HG03342 (cell line): ENCODE results near the gene FADS2.

Experiments
- ATAC-seq: cut with Tn5 transposase; IDR thresholded peaks from one replicate; pipeline ENCODE4 v1.9.1; 2021; ENCODE audit warnings: mild to moderate bottlenecking, moderate library complexity; ENCODE audit not compliant: unreplicated experiment

FADS2 gene

GRCh38 chr11:61817471-61818202 is 10.5 kb upstream of the FADS2 start:
- ATAC-seq = no peak

GRCh38 chr11:61820174-61820573 is 7.9 kb upstream of the FADS2 start:
- no peak for ATAC-seq

- ATAC-seq = no peak
Measured at GRCh38 chr11:61826930-61827570, 1.1 kb upstream of the FADS2 start.

DNA sequence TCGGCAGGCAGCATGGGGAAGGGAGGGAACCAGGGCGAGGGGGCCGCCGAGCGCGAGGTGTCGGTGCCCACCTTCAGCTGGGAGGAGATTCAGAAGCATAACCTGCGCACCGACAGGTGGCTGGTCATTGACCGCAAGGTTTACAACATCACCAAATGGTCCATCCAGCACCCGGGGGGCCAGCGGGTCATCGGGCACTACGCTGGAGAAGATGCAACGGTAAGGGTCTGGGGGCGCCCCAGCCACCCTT is 204 bp downstream of the FADS2 start:
- no peak for ATAC-seq

DNA sequence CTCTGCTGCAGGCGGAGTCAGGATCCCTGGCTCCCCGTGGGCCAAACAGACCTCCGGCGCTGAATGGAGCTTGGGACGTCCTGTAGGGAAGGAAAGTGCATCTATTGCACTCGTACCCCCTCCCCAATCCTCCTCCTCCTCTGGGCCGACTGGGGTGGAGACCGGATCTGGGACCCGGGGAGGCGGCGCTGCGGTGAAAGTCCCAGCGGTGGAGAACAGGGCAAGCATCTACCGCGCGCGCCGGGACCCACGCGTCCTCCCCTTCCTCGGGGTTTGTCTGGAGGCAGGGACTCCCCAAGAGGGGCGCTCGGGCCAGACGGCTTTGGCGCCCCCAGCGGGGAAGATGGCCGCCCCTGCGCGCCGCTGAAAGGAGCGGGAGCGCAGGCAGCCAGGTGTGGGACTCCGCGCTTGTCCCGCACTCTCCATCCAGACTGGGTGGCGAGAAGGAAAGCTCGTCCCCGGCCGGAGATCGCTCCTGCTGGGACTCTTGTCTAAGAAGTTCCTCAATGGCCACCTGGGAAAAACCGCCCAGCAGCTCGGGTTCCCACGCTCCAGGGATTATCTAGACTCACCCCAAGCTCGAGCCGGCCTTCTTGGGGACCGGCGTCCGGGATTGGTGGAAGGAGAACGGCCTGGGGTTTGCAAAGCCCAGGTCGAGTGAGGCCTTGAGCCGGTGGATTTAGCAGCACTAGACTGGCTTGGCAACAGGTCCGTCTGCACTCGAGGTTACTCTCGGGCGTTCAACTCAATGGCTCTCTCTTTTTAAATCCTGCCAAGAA is 718 bp downstream of the FADS2 start:
- peak; percentile 23 for ATAC-seq

- ATAC-seq = no peak
Measured at GRCh38 chr11:61829806-61830205, 1.7 kb downstream of the FADS2 start.

DNA sequence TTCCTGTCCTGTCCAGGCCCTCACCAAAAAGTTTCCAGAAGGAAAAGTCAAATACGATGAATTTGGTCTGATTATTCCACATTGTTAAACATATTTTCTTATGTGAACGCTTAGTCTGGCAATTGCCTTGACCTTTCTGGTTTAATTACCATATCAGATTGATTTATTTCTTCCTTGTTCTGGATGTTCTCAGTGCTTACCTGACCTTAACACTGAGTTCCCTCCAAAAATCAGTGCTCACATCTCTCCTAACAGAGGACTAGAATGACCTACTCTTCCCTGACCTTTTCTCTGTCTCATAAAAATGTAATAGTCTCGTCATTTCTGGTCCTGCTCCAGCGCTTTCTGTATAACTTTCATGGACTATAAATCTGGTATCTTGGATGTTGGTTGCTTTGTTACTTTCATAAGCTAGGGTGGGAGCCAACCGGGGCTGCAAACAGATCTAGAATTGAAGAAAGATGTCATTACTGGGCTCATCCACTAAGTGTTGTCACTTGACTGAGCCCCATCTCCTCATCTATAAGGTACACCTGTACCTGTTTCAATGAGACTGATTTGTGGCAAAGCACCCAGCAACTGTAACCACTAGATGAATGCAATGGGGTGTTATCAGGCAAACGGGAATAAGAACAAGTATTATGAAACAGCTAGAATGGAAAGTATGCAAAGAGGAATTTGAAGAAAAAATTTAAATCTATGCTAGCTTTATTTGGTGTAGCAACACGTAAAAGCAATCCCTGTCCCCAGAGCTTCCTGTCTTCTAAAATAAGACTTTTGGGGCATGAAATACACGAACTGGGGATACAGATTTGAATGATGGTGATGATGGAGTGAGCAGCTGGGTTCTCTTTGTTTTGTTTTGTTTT is 2.4 kb downstream of the FADS2 start:
- no peak for ATAC-seq

DNA sequence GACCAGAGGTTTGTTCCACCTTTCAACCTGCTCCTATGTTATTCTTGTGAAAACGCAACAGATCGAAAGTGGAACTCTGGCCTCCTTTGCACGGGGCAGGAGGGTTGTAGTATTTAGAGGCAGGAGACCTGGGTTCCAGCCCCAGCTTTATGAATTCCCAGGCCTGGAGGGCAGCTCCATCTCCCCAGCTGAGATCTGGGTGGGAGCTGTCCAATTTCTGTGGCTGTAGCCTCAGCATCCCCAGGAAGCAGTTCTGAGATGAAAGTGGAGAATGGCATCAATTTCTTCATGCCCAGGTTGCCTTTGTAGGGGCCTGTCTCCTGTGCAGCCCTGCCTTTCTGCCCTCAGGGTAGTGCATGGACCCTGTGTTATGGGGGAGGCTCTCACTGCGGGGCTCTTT is 4.1 kb downstream of the FADS2 start:
- ATAC-seq = no peak

- no peak for ATAC-seq
Measured at GRCh38 chr11:61832754-61833153, 4.7 kb downstream of the FADS2 start.

- ATAC-seq = no peak
Measured at GRCh38 chr11:61833471-61833870, 5.4 kb downstream of the FADS2 start.

GRCh38 chr11:61833926-61834277 is 5.8 kb downstream of the FADS2 start:
- no peak for ATAC-seq

DNA sequence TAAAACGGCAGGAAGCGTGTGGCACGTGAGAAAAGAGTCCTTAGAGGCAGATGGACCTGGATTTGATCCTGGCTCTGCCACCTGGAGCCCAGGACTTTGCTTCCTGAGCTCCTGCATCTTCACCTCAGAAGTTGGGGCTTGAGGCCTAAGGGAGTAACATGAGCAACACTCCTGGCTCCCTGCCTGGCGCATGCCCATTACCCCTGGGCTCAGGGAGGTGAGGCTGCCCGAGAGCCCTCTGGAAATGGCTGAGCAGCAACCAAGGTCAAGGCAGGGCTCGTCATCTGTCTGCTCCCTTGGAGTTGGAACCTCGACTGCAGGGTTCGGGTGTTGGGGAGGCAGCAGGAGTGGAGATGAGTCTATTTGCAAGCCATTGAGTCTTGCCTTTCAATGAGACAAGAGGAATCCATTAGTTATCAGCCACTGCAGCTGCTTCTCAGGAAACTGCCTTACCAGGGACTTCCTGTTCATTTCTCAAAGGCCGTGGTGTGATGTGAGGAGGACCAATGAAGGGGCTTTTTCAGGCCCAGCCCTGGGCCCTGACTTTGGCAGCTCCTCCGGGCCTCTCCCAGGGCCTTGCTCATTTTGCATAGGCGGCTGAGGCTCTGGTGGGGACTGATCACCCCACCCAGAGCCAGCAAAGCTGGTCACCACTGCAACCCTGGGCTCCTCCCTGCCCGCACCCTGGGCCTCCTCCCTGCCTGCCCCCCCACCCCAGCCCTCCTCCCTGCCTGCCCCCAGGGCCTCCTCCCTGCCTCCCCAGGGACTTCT is 6.4 kb downstream of the FADS2 start:
- peak; percentile 90 for ATAC-seq

GRCh38 chr11:61836193-61836592 is 8.1 kb downstream of the FADS2 start:
- no peak for ATAC-seq

- ATAC-seq = no peak
Measured at GRCh38 chr11:61837411-61838005, 9.4 kb downstream of the FADS2 start.

DNA sequence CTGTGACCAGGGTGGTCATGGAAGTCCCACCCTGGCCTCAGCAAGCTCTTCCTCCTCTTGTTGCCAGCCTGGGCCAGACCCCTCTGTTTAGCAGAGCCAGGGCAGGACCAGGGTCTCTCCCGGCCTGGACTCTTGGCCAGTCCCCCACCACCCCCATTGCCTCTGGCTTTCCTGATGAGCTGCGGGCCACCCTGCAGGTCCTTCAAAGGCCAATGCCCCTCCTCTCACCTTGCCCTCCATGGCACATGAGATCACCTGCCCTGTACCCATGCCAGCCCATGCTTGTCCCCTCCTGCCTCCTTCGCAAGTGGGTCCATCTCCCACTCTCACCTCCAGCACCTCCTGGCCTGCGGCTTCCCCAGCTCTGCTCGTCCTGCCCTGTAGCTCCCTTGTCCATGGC is 10.4 kb downstream of the FADS2 start:
- no peak for ATAC-seq

DNA sequence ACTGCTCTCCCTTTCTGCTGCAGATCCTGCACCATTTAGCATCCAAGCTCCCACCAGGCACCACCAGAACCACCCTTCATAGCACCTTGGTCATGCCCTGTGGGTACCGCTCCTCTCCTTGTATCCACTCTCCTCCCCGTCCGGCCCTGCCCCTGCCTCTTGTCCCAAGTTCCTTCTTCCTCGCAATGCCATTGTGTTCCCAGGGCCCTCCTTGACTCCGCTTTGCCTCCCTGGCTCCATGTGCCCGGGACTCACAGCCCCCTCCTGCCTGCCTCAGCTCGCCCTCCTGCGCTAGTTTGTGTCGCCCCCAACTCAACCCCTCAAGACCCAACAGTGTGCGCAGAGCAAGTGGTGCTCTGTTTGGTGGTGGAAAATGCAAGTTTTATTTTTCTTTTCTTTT is 10.8 kb downstream of the FADS2 start:
- ATAC-seq = no peak

GRCh38 chr11:61839742-61840141 is 11.6 kb downstream of the FADS2 start:
- ATAC-seq = no peak

- no peak for ATAC-seq
Measured at GRCh38 chr11:61840371-61840770, 12.3 kb downstream of the FADS2 start.

GRCh38 chr11:61841636-61842527 is 13.8 kb downstream of the FADS2 start:
- no peak for ATAC-seq
